ENCODE measurements around the gene FAM107A.

DNA sequence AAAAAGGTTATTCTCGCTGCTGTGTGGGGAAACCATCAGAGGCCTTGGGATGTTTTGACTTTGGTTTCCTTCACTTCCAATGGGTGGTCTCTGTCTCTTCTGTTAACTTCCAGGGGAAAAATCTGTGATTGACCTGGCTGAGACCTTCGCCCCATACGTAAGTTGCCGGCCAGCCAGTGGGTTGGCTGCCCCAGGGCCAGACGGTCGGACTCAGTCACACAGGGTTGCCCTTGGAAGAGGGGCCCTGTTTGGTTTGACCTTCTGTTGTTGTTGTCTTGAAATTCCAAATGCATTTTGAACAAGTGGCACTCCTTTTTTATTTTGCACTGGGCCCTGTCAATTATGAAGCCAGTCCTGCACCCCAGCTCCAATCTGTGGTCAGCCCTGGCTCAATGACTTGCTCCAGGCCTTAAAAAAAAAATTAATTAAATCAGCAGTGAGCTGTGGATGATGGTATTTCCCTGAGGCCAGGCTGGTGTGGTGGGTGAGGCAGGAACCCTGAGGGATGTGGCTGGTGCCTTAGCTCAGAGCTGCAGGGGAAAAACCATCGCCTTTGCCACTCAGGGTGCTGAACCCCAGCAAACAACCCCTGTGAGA lies 4.5 kb downstream of the FAM107A start:
- TF ChIP-seq ZNF384 (IDR thresholded peaks at IDR 0.05) (no peak), BHLHE40 (IDR thresholded peaks at IDR 0.05; ENCODE audit: borderline replicate concordance) (no peak)

Measured in HEK293T (cell line).